ENCODE measurements around the gene PCDHGA10.
"Not testable (repeated sequence)": the region's sequence is repeated elsewhere in the genome, so short reads cannot be mapped to it uniquely, and the experiment has no call there.

PCDHGA10 gene

GRCh38 chr5:141412854-141413539, at the start of gene PCDHGA10:
Gene PCDHGA10 (plus strand): TSS chr5:141412987. CDS start chr5:141413176, 189 bp downstream.
- DNase-seq (ENCODE audit: low read depth): peak; percentile 40

DNA sequence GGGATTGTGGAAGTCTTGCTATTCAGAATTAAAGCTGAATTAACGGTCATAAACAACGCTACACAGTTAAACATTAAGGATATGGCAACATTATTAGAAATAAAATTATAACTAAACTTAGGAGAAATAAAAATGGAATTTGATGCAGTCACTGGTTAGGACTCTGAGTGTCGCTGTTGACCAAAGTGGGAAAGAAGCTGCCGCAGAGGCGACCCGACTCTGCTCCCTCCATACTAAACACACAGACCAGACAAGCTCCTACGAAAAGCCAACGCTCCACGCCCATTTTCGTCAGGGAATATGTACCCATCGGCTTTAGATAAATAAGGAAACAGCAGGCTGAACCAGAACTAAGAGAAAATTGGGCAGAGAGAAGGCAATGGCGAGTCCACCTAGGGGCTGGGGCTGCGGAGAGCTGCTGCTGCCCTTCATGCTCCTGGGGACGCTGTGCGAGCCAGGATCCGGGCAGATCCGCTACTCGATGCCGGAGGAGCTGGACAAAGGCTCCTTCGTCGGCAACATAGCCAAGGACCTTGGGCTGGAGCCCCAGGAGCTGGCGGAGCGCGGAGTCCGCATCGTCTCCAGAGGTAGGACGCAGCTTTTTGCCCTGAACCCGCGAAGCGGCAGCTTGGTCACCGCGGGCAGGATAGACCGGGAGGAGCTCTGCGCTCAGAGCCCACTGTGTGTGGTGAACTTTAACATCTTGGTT, 48.7 kb upstream of the PCDHGA10 start, which contains the start of gene PCDHGA5:
Gene PCDHGA5, plus strand, starts transcription at position 211 of the 709 bp plus-strand sequence. Its CDS starts 169 bp downstream, at position 380.
- no peak for DNase-seq (ENCODE audit: low read depth)

GRCh38 chr5:141366016-141366896, 46.5 kb upstream of the PCDHGA10 start:
- no peak for DNase-seq (ENCODE audit: low read depth)

GRCh38 chr5:141369994-141370848, 42.6 kb upstream of the PCDHGA10 start, which contains the start of gene PCDHGB3:
Gene PCDHGB3 (plus strand): TSS chr5:141370242. CDS start chr5:141370395, 153 bp downstream.
- no peak for DNase-seq (ENCODE audit: low read depth)

DNA sequence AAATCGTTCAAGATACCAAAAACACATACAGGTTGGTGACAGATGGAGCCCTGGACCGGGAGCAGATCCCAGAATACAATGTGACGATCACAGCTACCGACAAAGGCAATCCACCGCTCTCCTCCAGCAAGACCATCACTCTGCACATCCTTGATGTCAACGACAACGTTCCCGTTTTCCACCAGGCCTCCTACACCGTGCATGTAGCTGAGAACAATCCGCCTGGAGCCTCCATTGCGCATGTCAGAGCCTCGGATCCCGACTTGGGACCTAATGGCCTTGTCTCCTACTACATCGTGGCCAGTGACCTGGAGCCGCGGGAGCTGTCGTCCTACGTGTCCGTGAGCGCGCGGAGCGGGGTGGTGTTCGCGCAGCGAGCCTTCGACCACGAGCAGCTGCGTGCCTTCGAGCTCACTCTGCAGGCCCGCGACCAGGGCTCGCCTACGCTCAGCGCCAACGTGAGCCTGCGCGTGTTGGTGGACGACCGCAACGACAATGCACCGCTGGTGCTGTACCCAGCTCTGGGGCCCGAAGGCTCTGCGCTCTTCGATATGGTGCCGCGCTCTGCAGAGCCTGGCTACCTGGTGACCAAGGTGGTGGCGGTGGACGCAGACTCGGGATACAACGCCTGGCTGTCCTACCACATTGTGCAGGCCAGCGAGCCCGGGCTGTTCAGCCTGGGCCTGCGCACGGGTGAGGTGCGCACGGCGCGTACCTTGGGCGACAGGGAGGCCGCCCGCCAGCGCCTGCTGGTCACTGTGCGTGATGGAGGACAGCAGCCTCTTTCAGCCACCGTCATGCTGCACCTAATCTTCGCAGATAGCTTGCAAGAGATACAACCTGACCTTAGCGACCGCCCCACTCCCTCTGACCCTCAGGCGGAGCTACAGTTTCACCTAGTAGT, 41.0 kb upstream of the PCDHGA10 start:
- DNase-seq (ENCODE audit: low read depth): no peak

DNA sequence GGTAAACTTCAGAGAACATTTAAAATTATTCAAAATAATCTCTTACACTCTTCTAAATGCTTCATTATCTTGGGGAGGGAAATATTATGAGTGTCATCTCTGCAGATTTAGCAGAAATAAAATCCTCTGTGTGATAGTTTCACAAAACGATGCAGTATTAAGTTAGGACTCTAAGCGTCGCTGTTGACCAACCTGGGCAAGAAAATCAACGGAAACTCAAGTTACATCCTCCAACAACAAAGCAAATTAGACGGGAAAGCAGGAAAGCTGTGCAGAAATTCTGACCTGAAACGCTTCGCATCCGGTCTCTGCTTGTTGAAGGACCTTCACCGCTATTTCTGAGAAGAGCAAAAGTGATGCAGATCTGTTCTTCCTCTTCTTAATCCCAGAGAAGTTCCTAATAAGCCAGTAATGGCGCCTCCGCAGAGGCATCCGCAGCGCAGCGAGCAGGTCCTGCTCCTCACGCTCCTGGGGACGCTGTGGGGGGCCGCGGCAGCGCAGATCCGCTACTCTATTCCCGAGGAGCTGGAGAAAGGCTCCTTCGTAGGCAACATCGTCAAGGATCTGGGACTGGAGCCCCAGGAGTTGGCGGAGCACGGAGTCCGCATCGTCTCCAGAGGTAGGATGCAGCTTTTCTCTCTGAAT, 39.0 kb upstream of the PCDHGA10 start, which contains the start of gene PCDHGA6:
Gene PCDHGA6, plus strand, starts transcription at position 219 of the 645 bp plus-strand sequence. Its CDS starts 193 bp downstream, at position 412.
- DNase-seq (ENCODE audit: low read depth): no peak

GRCh38 chr5:141374627-141375026, 38.2 kb upstream of the PCDHGA10 start:
- DNase-seq (ENCODE audit: low read depth): no peak

DNA sequence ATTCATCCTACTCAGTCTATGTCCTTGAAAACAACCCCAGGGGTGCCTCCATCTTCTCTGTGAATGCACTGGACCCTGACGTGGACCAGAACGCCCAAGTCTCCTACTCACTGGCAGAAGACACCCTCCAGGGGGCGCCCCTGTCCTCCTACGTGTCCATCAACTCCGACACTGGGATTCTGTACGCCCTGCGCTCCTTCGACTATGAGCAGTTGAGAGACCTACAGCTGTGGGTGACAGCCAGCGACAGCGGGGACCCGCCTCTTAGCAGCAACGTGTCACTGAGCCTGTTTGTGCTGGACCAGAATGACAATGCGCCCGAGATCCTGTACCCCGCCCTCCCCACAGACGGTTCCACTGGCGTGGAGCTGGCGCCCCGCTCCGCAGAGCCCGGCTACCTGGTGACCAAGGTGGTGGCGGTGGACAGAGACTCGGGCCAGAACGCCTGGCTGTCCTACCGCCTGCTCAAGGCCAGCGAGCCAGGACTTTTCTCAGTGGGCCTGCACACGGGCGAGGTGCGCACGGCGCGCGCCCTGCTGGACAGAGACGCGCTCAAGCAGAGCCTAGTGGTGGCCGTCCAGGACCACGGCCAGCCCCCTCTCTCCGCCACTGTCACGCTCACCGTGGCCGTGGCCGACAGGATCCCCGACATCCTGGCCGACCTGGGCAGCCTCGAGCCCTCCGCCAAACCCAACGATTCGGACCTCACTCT, 37.2 kb upstream of the PCDHGA10 start:
- DNase-seq (ENCODE audit: low read depth): not testable (repeated sequence)

- DNase-seq (ENCODE audit: low read depth): no peak
Measured at GRCh38 chr5:141382469-141383294, 30.1 kb upstream of the PCDHGA10 start, which contains the start of gene PCDHGA7. Gene PCDHGA7 (plus strand): TSS chr5:141382742. CDS start chr5:141382900, 158 bp downstream.

DNA sequence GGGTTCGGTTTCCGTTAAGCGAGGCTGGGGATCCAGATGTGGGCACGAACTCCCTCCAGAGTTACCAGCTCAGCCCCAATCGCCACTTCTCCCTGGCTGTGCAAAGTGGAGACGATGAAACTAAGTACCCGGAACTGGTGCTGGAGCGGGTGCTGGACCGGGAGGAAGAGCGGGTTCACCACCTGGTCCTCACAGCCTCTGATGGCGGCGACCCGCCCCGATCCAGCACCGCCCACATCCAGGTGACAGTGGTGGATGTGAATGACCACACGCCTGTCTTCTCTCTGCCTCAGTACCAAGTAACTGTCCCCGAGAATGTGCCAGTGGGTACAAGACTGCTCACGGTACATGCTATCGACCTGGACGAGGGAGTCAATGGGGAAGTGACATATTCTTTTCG, 29.4 kb upstream of the PCDHGA10 start:
- DNase-seq (ENCODE audit: low read depth): no peak

DNA sequence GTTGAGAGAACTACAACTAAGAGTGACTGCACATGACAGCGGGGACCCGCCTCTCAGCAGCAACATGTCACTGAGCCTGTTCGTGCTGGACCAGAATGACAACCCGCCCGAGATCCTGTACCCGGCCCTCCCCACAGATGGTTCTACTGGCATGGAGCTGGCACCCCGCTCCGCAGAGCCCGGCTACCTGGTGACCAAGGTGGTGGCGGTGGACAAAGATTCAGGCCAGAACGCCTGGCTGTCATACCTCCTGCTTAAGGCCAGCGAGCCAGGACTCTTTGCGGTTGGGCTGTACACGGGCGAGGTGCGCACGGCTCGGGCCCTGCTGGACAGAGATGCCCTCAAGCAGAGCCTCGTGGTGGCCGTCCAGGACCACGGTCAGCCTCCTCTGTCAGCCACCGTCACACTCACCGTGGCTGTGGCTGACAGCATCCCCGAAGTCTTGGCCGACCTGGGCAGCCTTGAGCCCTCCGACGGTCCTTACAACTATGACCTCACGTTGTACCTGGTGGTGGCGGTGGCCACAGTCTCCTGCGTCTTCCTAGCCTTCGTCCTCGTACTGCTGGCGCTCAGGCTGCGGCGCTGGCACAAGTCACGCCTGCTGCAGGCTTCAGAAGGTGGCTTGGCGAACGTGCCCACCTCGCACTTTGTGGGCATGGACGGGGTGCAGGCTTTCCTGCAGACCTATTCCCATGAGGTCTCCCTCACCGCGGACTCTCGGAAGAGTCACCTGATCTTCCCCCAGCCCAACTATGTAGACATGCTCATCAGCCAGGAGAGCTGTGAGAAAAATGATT, 28.1 kb upstream of the PCDHGA10 start:
- DNase-seq (ENCODE audit: low read depth): no peak

GRCh38 chr5:141387557-141388311, 25.1 kb upstream of the PCDHGA10 start, which contains the start of gene PCDHGB4:
Gene PCDHGB4 (plus strand): TSS chr5:141387698. CDS start chr5:141387885, 187 bp downstream.
- peak; percentile 31 for DNase-seq (ENCODE audit: low read depth)

GRCh38 chr5:141388661-141389060, 24.1 kb upstream of the PCDHGA10 start:
- no peak for DNase-seq (ENCODE audit: low read depth)

GRCh38 chr5:141389153-141390042, 23.4 kb upstream of the PCDHGA10 start:
- DNase-seq (ENCODE audit: low read depth): no peak
